ENCODE measurements around the gene ACKR2.
"Not testable (repeated sequence)": the region's sequence is repeated elsewhere in the genome, so short reads cannot be mapped to it uniquely, and the experiment has no call there.

ACKR2 gene

GRCh38 chr3:42880601-42881451, 71.6 kb downstream of the ACKR2 start:
- H3K4me3 ChIP-seq (ENCODE audit: low read depth, low read length), result peak overlapping the region; percentile 34
- peak; percentile 86 for DNase-seq (ENCODE audit: low read depth)
- peak; percentile 53; the same call in 1 of the 2 replicates for TF ChIP-seq MYC (IDR thresholded peaks at IDR 0.05; ENCODE audit: low read depth, low read length)
- TF ChIP-seq CTCF (IDR thresholded peaks at IDR 0.05; ENCODE audit: low read depth, low read length), result peak; percentile 74
- no peak for TF ChIP-seq POLR2A (IDR thresholded peaks at IDR 0.05; ENCODE audit: extremely low read depth, insufficient read length)
- peak; percentile 37; the same call in 1 of the 2 replicates for TF ChIP-seq MAX (IDR thresholded peaks at IDR 0.05; ENCODE audit: low read depth, low read length)

- DNase-seq (ENCODE audit: low read depth); H3K4me3 ChIP-seq (ENCODE audit: low read depth, low read length): not testable (repeated sequence)
Observed at GRCh38 chr3:42883251-42883930, 74.1 kb downstream of the ACKR2 start.

GRCh38 chr3:42884324-42884723, 75.1 kb downstream of the ACKR2 start:
- no peak for DNase-seq (ENCODE audit: low read depth)
- H3K4me3 ChIP-seq (ENCODE audit: low read depth, low read length), result no peak overlapping the region
- TF ChIP-seq MAX (IDR thresholded peaks at IDR 0.05; ENCODE audit: low read depth, low read length), result no peak
- no peak for TF ChIP-seq MYC (IDR thresholded peaks at IDR 0.05; ENCODE audit: low read depth, low read length)
- TF ChIP-seq CTCF (IDR thresholded peaks at IDR 0.05; ENCODE audit: low read depth, low read length), result no peak
- TF ChIP-seq POLR2A (IDR thresholded peaks at IDR 0.05; ENCODE audit: extremely low read depth, insufficient read length), result no peak

GRCh38 chr3:42886294-42886822, 77.1 kb downstream of the ACKR2 start:
- no peak overlapping the region for H3K4me3 ChIP-seq (ENCODE audit: low read depth, low read length)
- no peak for TF ChIP-seq POLR2A (IDR thresholded peaks at IDR 0.05; ENCODE audit: extremely low read depth, insufficient read length)
- no peak for TF ChIP-seq CTCF (IDR thresholded peaks at IDR 0.05; ENCODE audit: low read depth, low read length)
- no peak for TF ChIP-seq MAX (IDR thresholded peaks at IDR 0.05; ENCODE audit: low read depth, low read length)
- no peak for DNase-seq (ENCODE audit: low read depth)

GRCh38 chr3:42887084-42887483, 77.8 kb downstream of the ACKR2 start:
- H3K4me3 ChIP-seq (ENCODE audit: low read depth, low read length), result no peak overlapping the region
- TF ChIP-seq POLR2A (IDR thresholded peaks at IDR 0.05; ENCODE audit: extremely low read depth, insufficient read length) (no peak), CTCF (IDR thresholded peaks at IDR 0.05; ENCODE audit: low read depth, low read length) (no peak), MAX (IDR thresholded peaks at IDR 0.05; ENCODE audit: low read depth, low read length) (no peak), MYC (IDR thresholded peaks at IDR 0.05; ENCODE audit: low read depth, low read length) (no peak)
- no peak for DNase-seq (ENCODE audit: low read depth)

- no peak overlapping the region for H3K4me3 ChIP-seq (ENCODE audit: low read depth, low read length)
- DNase-seq (ENCODE audit: low read depth), result no peak
- TF ChIP-seq MYC (IDR thresholded peaks at IDR 0.05; ENCODE audit: low read depth, low read length), result no peak
- TF ChIP-seq CTCF (IDR thresholded peaks at IDR 0.05; ENCODE audit: low read depth, low read length), result no peak
- TF ChIP-seq MAX (IDR thresholded peaks at IDR 0.05; ENCODE audit: low read depth, low read length), result no peak
- TF ChIP-seq POLR2A (IDR thresholded peaks at IDR 0.05; ENCODE audit: extremely low read depth, insufficient read length), result no peak
Observed at GRCh38 chr3:42891042-42891441, 81.8 kb downstream of the ACKR2 start.
